NCI-H2196 (cell line): ENCODE measurements around the gene PCMT1.
"Not testable (repeated sequence)": the region's sequence is repeated elsewhere in the genome, so short reads cannot be mapped to it uniquely, and the experiment has no call there.

ENCODE experiments used
- DNase-seq: peaks from one replicate; lab custom pipeline; 2025; ENCODE audit not compliant: unreplicated experiment; lab: John Stamatoyannopoulos, UW

The PCMT1 gene

GRCh38 chr6:149749082-149749593, 403 bp upstream of the PCMT1 start:
- DNase-seq: not testable (repeated sequence)

- peak; percentile 17 for DNase-seq
These were observed 632 bp downstream of the PCMT1 start for GRCh38 chr6:149750136-149750609.

GRCh38 chr6:149751239-149751638, 1.7 kb downstream of the PCMT1 start:
- no peak for DNase-seq

- DNase-seq: not testable (repeated sequence)
These were observed 2.4 kb downstream of the PCMT1 start for GRCh38 chr6:149751920-149752319.

- no peak for DNase-seq
These were observed 3.2 kb downstream of the PCMT1 start for GRCh38 chr6:149752600-149753373.

GRCh38 chr6:149753374-149753637, 3.8 kb downstream of the PCMT1 start:
- DNase-seq: not testable (repeated sequence)

- DNase-seq: no peak
These were observed 5.0 kb downstream of the PCMT1 start for GRCh38 chr6:149754548-149754947.

GRCh38 chr6:149755300-149756260, 6.0 kb downstream of the PCMT1 start:
- DNase-seq: no peak

- no peak for DNase-seq
These were observed 6.7 kb downstream of the PCMT1 start for GRCh38 chr6:149756261-149756636.

- DNase-seq: no peak
These were observed 11.9 kb downstream of the PCMT1 start for GRCh38 chr6:149761438-149761837.

- no peak for DNase-seq
These were observed 14.3 kb downstream of the PCMT1 start for GRCh38 chr6:149763866-149764265.

- DNase-seq: peak; percentile 28
These were observed 16.7 kb downstream of the PCMT1 start for GRCh38 chr6:149766156-149766769.

GRCh38 chr6:149769676-149770075, 20.1 kb downstream of the PCMT1 start:
- DNase-seq: no peak

- no peak for DNase-seq
These were observed 21.6 kb downstream of the PCMT1 start for GRCh38 chr6:149771185-149771584.

GRCh38 chr6:149771925-149772324, 22.4 kb downstream of the PCMT1 start:
- DNase-seq: no peak

- no peak for DNase-seq
These were observed 28.1 kb downstream of the PCMT1 start for GRCh38 chr6:149777624-149778023.

- no peak for DNase-seq
These were observed 30.1 kb downstream of the PCMT1 start for GRCh38 chr6:149779644-149779963.

- no peak for DNase-seq
These were observed 32.2 kb downstream of the PCMT1 start for GRCh38 chr6:149781715-149782114.

GRCh38 chr6:149782337-149782736, 32.8 kb downstream of the PCMT1 start:
- DNase-seq: no peak

GRCh38 chr6:149783551-149783950, 34.0 kb downstream of the PCMT1 start:
- DNase-seq: no peak

GRCh38 chr6:149806127-149806526, 56.6 kb downstream of the PCMT1 start:
- no peak for DNase-seq

GRCh38 chr6:149809798-149810197, 60.3 kb downstream of the PCMT1 start:
- no peak for DNase-seq
